GM12878 (cell line): ENCODE data around the gene DYNC1LI1. TPM values are rescaled to one million over a fixed set of nuclear protein-coding genes. Genes with fewer than 3 reads are reported as not detected.

ENCODE experiments used
- ATAC-seq: fragments of 200-7000 bp; cut with Tn5 transposase; 3 replicates; pipeline ENCODE4 v1.9.1; 2020; ENCODE audit warnings: mild to moderate bottlenecking, moderate library complexity
- BruUV-seq: library from RNA; stranded (reverse); fragments of 400-500 nt; replicated peaks from 2 replicates; lab custom pipeline; 2021; lab: Mats Ljungman, UMichigan
- CTCF ChIA-PET: fragments of 300-600 bp; sonication (Branson Sonifier 250); formaldehyde crosslinking; extraction: SDS; loops from one replicate; lab custom pipeline; 2021; ENCODE audit warnings: inconsistent platforms; lab: Yijun Ruan, JAX
- POLR2A ChIA-PET: fragments of 350-600 bp; formaldehyde crosslinking; extraction: SDS; loops from one replicate; lab custom pipeline; 2021; ENCODE audit warnings: inconsistent platforms; lab: Charles Lee
- RAD21 ChIA-PET: fragments of 300-600 bp; sonication (Branson Sonifier 250); formaldehyde crosslinking; loops from one replicate; lab custom pipeline; 2023; ENCODE audit warnings: antibody characterized with exemption; ENCODE audit not compliant: unreplicated experiment; lab: Charles Lee
- SMC1A ChIA-PET: fragments of 300-600 bp; sonication (Branson Sonifier 250); formaldehyde crosslinking; loops from one replicate; lab custom pipeline; 2023; ENCODE audit not compliant: unreplicated experiment, uncharacterized antibody; lab: Charles Lee
- DNase-seq: peaks from one replicate; pipeline ENCODE4 v3.0.0-alpha.2; 2011; ENCODE audit warnings: low read depth, low spot score
- FAIRE-seq: peaks from 3 replicates; lab custom pipeline; 2011; peaks lifted over from hg19 to GRCh38; lab: Jason Lieb, UNC
- H2AFZ ChIP-seq: 2 replicates; pipeline ENCODE4 v1.6.0; 2011; ENCODE audit warnings: low read depth, low read length, control low read depth; ENCODE audit not compliant: control insufficient read depth
- H3K27ac ChIP-seq: 2 replicates; pipeline ENCODE4 v1.5.1; 2011; ENCODE audit warnings: control low read depth; ENCODE audit not compliant: control insufficient read depth, insufficient read depth
- H3K27me3 ChIP-seq, 2 experiments: replicated peaks in 1 of 2; 2 replicates each; pipeline versions ENCODE4 v1.6.0 to v1.6.1; 2011; ENCODE audit warnings: low read length in 1 of 2; ENCODE audit not compliant: control insufficient read depth in 2 of 2, insufficient read depth in 2 of 2
- H3K36me3 ChIP-seq, 2 experiments: 2 replicates each; pipeline ENCODE4 v1.5.1; 2011; ENCODE audit warnings: low read length in 1 of 2; ENCODE audit not compliant: control insufficient read depth in 2 of 2, insufficient read depth in 2 of 2
- H3K4me1 ChIP-seq: 2 replicates; pipeline ENCODE4 v1.6.1; 2011; ENCODE audit warnings: mild to moderate bottlenecking, low read length, moderate library complexity, mixed read lengths; ENCODE audit not compliant: control insufficient read depth, insufficient read depth
- H3K4me2 ChIP-seq: 2 replicates; pipeline ENCODE4 v1.6.0; 2011; ENCODE audit warnings: control low read depth; ENCODE audit not compliant: control insufficient read depth, insufficient read depth
- H3K4me3 ChIP-seq: fragments of 200-600 bp; sonication (generic); 2 replicates; pipeline ENCODE4 v1.5.1; 2016
- H3K79me2 ChIP-seq: 2 replicates; pipeline ENCODE4 v1.6.0; 2011; ENCODE audit warnings: low read length; ENCODE audit not compliant: control insufficient read depth, insufficient read depth
- H3K9ac ChIP-seq: 2 replicates; pipeline ENCODE4 v1.8.0; 2011; ENCODE audit warnings: low read length, control low read depth, mixed read lengths; ENCODE audit not compliant: control insufficient read depth, insufficient read depth
- H3K9me3 ChIP-seq: replicated peaks from 3 replicates; pipeline ENCODE4 v1.5.1; 2011; ENCODE audit warnings: mild to moderate bottlenecking, low read length; ENCODE audit not compliant: control insufficient read depth, insufficient read depth
- H4K20me1 ChIP-seq: 2 replicates; pipeline ENCODE4 v1.6.0; 2011; ENCODE audit not compliant: control insufficient read depth, insufficient read depth
- MXI1 ChIP-seq: fragments of 150-350 bp; IDR thresholded peaks from 2 replicates; pipeline ENCODE4 v1.6.1; 2011; ENCODE audit warnings: low read depth, mild to moderate bottlenecking, inconsistent platforms, low read length, improper control_type of control experiment
- NFYA ChIP-seq: IDR thresholded peaks from 2 replicates; pipeline ENCODE4 v1.6.1; 2011; ENCODE audit warnings: low read depth, mild to moderate bottlenecking, low read length, improper control_type of control experiment, borderline replicate concordance
- NKRF ChIP-seq: fragments of 450-650 bp; conservative IDR thresholded peaks from 2 replicates; pipeline ENCODE4 v1.6.1; 2017; ENCODE audit warnings: mild to moderate bottlenecking, moderate library complexity
- ZBTB40 ChIP-seq: fragments of 450-650 bp; IDR thresholded peaks from 2 replicates; pipeline ENCODE4 v1.6.1; 2016; ENCODE audit warnings: mild to moderate bottlenecking, moderate library complexity, borderline replicate concordance
- WGBS: methylation state at CpG from one replicate; pipeline ENCODE4 v1.1.6; 2016; ENCODE audit warnings: low lambda C conversion rate; ENCODE audit not compliant: insufficient replicate concordance, insufficient coverage; ENCODE audit errors: missing lambda C conversion rate; 5-methylcytosine and 5-hydroxymethylcytosine counted together
- in situ Hi-C: fragments of 300-500 bp; cut with MboI; formaldehyde crosslinking; loops from 9 replicates; pipeline ENCODE4 v1.14.3; 2018; ENCODE audit warnings: mixed read lengths
- intact Hi-C: fragments of 100-400 bp; cut with micrococcal nuclease; formaldehyde crosslinking; loops from one replicate; pipeline ENCODE4 v1.14.2; 2022; ENCODE audit not compliant: unreplicated experiment
- polyA plus RNA-seq, 11 experiments: library from polyadenylated mRNA; depleted of rRNA in 4 of 11; unstranded in 6 of 11; stranded (reverse) in 5 of 11; fragments of >200 nt; fragmentation: Nextera tagmentation in 4 of 11; fragmentation: Illumina TruSeq in 1 of 11; extraction: Ambion mirVana in 4 of 11; extraction: Trizol in 1 of 11; gene quantifications; 1 replicate in 1 of 11; 2 replicates in 10 of 11; pipeline versions ENCODE4 v1.2.1 to v1.2.3, GENCODE V29; 2011 to 2016; ENCODE audit warnings: inconsistent platforms in 2 of 11, missing spikeins in 2 of 11, low read depth in 1 of 11
- total RNA-seq, 4 experiments: library from RNA; depleted of rRNA in 3 of 4; stranded (reverse); fragments of >200 nt in 3 of 4; fragmentation: Illumina TruSeq in 1 of 4; extraction: Trizol in 1 of 4; gene quantifications; 2 replicates each; pipeline versions ENCODE4 v1.2.1 to v1.2.3, GENCODE V29; 2013 to 2021

DYNC1LI1 gene
- total and polyA plus RNA-seq, 10 of the 15 experiments (the other 5 are each of a cell fraction or from before 2014, with no cell fraction given), result 11.5 to 51.7 (median 32.0) TPM

GRCh38 chr3:32613183-32613582 lies 42.5 kb upstream of the DYNC1LI1 start:
- no peak overlapping the region for H3K27ac ChIP-seq
- no peaks in the 10 kb centered on the region for H3K4me1 ChIP-seq
- WGBS, result 32% methylated on average over 4 of the region's 4 CpGs
- no peaks in the 10 kb centered on the region for H3K27me3 ChIP-seq
- SMC1A ChIA-PET, result no interaction called here
- no peak overlapping the region for H3K4me2 ChIP-seq
- no peak overlapping the region for H3K4me3 ChIP-seq
- RAD21 ChIA-PET, result no interaction called here
- H3K79me2 ChIP-seq, result no peaks in the 10 kb centered on the region
- FAIRE-seq (no peak), DNase-seq (no peak), ATAC-seq (no peak)
- POLR2A ChIA-PET, result no interaction called here
- no TSS peak for BruUV-seq
- intact Hi-C loops (no loop called here), in situ Hi-C loops (no loop called here)
- TF ChIP-seq NKRF (no peak), NFYA (no peak)
- H3K36me3 ChIP-seq, result no peaks in the 10 kb centered on the region
- H3K9ac ChIP-seq, result no peak overlapping the region
- no peak overlapping the region for H2AFZ ChIP-seq
- H4K20me1 ChIP-seq, result no peaks in the 10 kb centered on the region
- CTCF ChIA-PET, result no interaction called here
- H3K9me3 ChIP-seq, result no peaks in the 10 kb centered on the region

GRCh38 chr3:32612547-32612946 lies 41.9 kb upstream of the DYNC1LI1 start:
- no peaks in the 10 kb centered on the region for H3K36me3 ChIP-seq
- no peak overlapping the region for H2AFZ ChIP-seq
- no peak overlapping the region for H3K4me2 ChIP-seq
- CTCF ChIA-PET, result no interaction called here
- H3K27ac ChIP-seq, result no peak overlapping the region
- ATAC-seq, result no peak
- POLR2A ChIA-PET, result no interaction called here
- RAD21 ChIA-PET, result no interaction called here
- BruUV-seq, result no TSS peak
- 47% methylated on average over 1 of the region's 1 CpG for WGBS
- no peaks in the 10 kb centered on the region for H3K4me1 ChIP-seq
- TF ChIP-seq MXI1 (no peak), ZBTB40 (no peak)
- no peaks in the 10 kb centered on the region for H4K20me1 ChIP-seq
- no peak for FAIRE-seq
- no peak overlapping the region for H3K9ac ChIP-seq
- no peaks in the 10 kb centered on the region; a peak in 1 of 4 replicates for H3K27me3 ChIP-seq
- H3K79me2 ChIP-seq, result no peaks in the 10 kb centered on the region
- intact Hi-C loops, result no loop called here
- SMC1A ChIA-PET, result no interaction called here
- in situ Hi-C loops, result no loop called here
- no peaks in the 10 kb centered on the region for H3K9me3 ChIP-seq
- H3K4me3 ChIP-seq, result no peak overlapping the region
- no peak for DNase-seq
